ENCODE results near the gene KRT9.

DNA sequence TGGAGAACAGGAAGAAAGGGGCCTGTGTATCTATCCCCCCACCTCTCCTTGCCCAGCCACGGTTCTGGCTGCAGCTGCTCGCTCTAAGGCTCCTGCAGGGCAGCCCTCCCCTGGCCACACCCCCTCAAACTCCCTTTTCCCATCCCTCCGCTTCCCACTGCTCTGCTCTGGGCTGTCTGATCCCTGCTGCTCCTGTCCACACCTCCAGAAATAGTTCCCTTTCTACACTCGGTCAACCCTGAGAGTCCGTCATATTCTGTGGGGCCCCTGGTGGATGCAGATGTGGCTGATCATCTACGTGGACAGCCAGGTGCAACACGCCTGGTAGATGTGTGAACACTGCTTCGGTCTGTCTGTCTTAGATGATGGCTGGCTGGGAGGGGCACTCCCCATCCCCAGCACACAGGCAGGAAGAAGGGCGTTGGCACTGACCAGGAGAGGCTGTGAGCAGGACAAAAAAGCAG, 24.4 kb downstream of the KRT9 start:
- TF ChIP-seq, protein P1, sequence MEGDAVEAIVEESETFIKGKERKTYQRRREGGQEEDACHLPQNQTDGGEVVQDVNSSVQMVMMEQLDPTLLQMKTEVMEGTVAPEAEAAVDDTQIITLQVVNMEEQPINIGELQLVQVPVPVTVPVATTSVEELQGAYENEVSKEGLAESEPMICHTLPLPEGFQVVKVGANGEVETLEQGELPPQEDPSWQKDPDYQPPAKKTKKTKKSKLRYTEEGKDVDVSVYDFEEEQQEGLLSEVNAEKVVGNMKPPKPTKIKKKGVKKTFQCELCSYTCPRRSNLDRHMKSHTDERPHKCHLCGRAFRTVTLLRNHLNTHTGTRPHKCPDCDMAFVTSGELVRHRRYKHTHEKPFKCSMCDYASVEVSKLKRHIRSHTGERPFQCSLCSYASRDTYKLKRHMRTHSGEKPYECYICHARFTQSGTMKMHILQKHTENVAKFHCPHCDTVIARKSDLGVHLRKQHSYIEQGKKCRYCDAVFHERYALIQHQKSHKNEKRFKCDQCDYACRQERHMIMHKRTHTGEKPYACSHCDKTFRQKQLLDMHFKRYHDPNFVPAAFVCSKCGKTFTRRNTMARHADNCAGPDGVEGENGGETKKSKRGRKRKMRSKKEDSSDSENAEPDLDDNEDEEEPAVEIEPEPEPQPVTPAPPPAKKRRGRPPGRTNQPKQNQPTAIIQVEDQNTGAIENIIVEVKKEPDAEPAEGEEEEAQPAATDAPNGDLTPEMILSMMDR (IDR thresholded peaks at IDR 0.05): no peak
- no peak for TF ChIP-seq POLR2A (IDR thresholded peaks at IDR 0.05)
